Measurements from ENCODE around the gene IGFN1.
"Not testable (repeated sequence)": the region's sequence is repeated elsewhere in the genome, so short reads cannot be mapped to it uniquely, and the experiment has no call there.

Gene IGFN1

DNA sequence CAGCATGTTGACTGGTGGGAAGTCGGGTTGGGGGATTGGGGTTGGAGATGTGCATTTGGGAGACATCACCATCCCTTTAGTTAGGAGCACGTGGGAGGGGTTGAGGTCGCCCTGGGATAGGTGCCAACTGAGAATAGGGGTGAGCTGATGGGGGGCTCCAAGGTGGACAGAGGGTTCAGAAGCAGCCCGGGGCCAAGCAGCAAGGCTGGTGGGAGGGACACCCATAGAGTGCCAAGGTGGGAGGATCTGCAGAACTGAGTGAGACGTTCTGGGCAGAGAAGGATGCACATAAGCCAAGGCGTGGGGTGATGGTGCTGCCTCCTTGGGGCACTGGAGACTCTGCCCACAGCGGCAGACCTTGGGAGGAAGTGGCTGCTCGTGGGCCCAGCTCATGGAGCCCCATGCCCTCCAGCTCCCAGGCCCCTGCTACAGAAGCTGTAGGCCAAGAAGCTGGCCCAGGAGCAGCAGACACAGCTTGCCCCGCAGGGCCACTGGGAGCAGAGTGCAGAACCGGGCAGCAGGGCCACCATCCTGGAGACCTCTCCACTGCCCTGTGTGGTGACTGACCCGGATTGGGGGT, 61.3 kb downstream of the IGFN1 start:
- H4K20me1 ChIP-seq = no peaks in the 10 kb centered on the region
- H3K9ac ChIP-seq = no peak overlapping the region
- H3K27ac ChIP-seq = no peak overlapping the region; the same call in 1 of the 2 replicates
- H3K4me3 ChIP-seq = no peak overlapping the region
- no peaks in the 10 kb centered on the region for H3K27me3 ChIP-seq
- H3K4me2 ChIP-seq = no peak overlapping the region
- peaks cover 9% of the 10 kb centered on the region for H3K4me1 ChIP-seq
- H3K9me3 ChIP-seq = no peaks in the 10 kb centered on the region
- no peak for TF ChIP-seq Cebpa-rat (IDR thresholded peaks at IDR 0.05)
- no peaks in the 10 kb centered on the region for H3K36me3 ChIP-seq

DNA sequence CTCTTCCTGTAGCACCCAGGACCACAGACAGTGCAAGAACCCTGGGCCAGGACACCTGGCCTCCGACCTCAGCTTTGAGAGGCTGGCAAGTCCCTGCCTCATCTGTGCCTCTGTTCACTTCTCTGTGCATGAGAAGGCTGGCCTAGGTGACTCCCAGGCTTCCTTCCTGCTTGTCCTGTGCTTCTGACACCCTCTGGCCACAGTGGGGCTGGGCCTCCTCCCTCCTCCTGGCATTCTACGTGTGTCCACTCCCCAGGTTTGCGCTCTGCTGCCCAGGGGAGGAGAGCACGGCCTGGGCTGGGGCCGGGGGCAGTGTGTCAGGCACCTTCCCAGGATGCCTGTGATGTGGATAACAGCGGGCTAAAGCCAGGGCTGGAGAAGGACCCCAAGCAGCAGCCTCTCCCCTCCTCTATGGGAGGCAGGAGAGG, 62.3 kb downstream of the IGFN1 start:
- H3K9me3 ChIP-seq = no peaks in the 10 kb centered on the region
- no peaks in the 10 kb centered on the region for H3K27me3 ChIP-seq
- no peak for TF ChIP-seq Cebpa-rat (IDR thresholded peaks at IDR 0.05)
- no peaks in the 10 kb centered on the region for H3K36me3 ChIP-seq
- H4K20me1 ChIP-seq = no peaks in the 10 kb centered on the region
- no peak overlapping the region for H3K4me3 ChIP-seq
- H3K4me1 ChIP-seq = peaks cover 9% of the 10 kb centered on the region
- no peak overlapping the region for H3K9ac ChIP-seq
- no peak overlapping the region for H3K4me2 ChIP-seq
- peak overlapping the region; percentile 3; the same call in 1 of the 2 replicates for H3K27ac ChIP-seq

DNA sequence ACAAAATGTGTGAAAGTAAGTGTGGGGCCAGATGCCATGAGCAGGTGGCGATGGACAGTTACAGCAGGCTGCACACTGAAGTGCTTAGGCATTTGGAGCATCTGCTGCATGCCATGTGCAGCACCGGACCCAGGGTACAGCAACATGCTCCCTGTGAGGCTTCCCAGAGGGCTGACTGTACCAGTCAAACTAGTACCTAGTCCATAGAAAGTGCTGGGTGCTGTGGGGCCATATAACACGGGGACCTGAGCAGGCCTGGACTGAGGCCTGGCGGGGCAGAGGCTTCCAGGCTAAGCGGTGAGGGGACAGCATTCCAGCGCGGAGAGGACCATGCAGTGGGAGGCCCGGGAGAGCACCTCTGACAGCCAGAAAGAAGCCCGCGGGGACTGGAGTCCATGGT, 62.8 kb downstream of the IGFN1 start:
- no peaks in the 10 kb centered on the region for H3K9me3 ChIP-seq
- H4K20me1 ChIP-seq = no peaks in the 10 kb centered on the region
- H3K36me3 ChIP-seq = no peaks in the 10 kb centered on the region
- no peak overlapping the region for H3K4me2 ChIP-seq
- H3K9ac ChIP-seq = no peak overlapping the region
- no peaks in the 10 kb centered on the region for H3K27me3 ChIP-seq
- no peak for TF ChIP-seq Cebpa-rat (IDR thresholded peaks at IDR 0.05)
- H3K27ac ChIP-seq = peak overlapping the region; percentile 3; the same call in 1 of the 2 replicates
- no peak overlapping the region for H3K4me3 ChIP-seq
- H3K4me1 ChIP-seq = peaks cover 9% of the 10 kb centered on the region

DNA sequence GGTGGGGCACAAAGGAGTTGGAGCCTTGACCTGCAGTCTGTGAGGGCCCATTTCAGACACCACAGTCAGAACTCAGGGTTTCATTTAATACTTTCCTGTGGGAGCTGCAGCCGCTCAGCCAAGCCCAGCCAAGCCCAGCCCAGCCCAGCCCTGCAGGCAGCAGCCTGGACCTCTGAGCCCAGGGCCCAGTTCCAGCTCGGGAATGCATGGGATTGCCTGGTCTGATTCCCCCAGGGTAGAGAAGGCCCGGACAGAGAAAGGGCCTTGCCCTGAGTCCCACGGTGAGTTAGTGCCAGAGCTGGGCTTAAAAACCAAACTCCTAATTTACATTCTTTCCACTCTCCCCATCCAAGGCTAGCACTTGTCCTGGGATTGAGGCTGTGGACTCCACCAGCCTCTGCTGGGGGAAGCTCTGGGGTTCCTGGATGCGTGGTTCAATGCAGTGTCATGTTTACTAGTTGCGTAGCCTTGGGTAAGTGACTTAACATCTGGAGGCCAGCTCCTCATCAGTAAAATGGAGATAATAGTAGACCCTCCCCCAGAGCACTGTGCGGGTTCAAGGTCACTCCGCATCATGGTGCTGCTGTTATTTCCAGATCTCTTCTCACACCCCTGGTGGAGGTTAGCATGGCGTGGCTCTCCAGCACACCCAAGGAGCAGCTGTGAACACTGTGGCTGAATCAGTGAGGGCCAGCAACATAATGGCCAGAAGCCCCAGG, 63.4 kb downstream of the IGFN1 start:
- Histone ChIP-seq H4K20me1 (no peaks in the 10 kb centered on the region), H3K4me3 (no peak overlapping the region), H3K27me3 (no peaks in the 10 kb centered on the region), H3K27ac (0 out of 2 replicates have a peak overlapping the region, but pooled peaks have one; percentile 3), H3K4me2 (0 out of 2 replicates have a peak overlapping the region, but pooled peaks have one; percentile 32), H3K36me3 (no peaks in the 10 kb centered on the region), H3K4me1 (peaks cover 9% of the 10 kb centered on the region), H3K9me3 (no peaks in the 10 kb centered on the region), H3K9ac (no peak overlapping the region)
- no peak for TF ChIP-seq Cebpa-rat (IDR thresholded peaks at IDR 0.05)

DNA sequence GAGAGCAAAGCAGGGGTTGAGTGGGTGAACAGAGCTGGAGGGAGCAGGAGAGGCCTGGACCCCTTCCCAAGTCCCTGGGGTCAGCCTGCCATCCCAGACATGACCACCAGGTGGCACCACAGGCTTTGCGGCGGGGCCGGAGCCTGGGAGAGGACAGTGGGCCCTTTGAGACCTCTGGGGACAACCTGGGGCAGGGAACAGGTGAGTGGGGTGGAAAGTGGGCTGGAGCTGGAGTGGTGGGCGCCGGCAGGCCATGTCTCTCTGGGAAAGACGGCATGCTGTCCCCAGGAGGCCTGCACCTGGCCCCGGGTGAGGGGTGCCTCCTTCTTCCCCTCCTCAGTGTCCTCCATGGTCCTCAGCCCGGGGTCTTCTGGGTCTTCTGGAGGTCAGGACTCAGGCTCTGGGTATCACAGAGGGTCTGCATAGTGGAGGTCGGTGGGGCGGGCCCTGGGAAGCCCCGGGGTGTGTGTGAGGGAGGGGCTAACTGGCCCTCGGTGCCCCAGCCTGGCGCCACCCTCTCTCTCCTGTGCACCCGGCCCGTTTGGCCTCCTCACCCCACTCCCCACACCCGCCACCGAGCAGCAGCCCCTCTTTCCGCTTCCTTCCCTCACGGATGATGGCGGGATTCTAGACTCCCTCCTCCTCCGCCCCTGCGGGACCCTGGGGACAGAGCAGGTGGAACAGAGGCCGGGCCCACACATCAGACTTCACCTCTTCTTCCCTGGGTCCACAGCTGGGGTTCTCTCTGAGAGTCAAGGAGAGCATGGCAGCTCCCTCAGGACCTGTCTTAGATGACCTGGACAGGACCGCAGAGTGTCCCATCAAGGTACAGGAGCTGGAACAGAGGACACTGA, 64.2 kb downstream of the IGFN1 start:
- no peak for TF ChIP-seq Cebpa-rat (IDR thresholded peaks at IDR 0.05)
- Histone ChIP-seq H3K4me2 (peak overlapping the region; percentile 32; the same call in 1 of the 2 replicates), H3K36me3 (no peaks in the 10 kb centered on the region), H3K4me3 (no peak overlapping the region), H3K4me1 (peaks cover 9% of the 10 kb centered on the region), H4K20me1 (no peaks in the 10 kb centered on the region), H3K9ac (no peak overlapping the region), H3K27me3 (peaks cover 4% of the 10 kb centered on the region), H3K9me3 (no peaks in the 10 kb centered on the region), H3K27ac (0 out of 2 replicates have a peak overlapping the region, but pooled peaks have one; percentile 41)

DNA sequence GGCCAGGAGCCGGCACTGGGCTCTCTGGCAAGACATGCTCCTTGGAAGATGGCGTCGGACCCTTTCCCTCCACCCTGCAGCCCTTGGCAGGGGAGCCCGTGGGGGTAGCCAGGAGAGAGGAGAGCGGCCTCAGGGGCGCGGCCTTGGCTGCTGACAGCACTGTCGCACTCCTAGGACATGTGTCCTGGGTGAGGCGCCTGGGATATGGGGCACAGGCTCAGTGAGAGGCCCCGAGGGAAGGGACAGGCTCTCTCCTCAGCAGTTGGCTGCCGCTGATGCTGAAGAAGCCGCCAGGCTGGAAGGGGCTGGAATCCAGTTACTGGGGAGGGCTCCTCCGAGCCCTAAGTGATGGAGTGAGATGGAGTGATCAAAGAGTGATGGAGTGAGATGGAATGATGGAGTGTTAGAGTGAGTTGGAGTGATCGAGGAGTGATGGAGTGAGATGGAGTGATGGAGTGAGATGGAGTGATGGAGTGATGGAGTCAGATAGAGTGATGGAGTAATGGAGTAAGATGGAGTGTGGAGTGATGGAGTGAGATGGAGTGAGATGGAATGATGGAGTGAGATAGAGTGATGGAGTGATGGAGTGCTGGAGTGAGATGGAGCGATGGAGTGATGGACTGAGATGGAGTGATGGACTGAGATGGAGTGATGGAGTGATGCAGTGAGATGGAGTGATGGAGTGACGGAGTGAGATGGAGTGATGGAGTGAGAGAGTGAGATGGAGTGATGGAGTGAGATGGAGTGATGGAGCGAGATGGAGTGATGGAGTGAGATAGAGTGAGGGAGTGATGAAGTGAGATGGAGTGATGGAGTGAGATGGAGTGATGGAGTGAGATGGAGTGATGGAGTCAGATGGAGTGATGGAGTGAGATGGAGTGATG, 65.1 kb downstream of the IGFN1 start:
- H3K4me1 ChIP-seq = peaks cover 9% of the 10 kb centered on the region
- H3K27me3 ChIP-seq = peaks cover 7% of the 10 kb centered on the region
- no peak overlapping the region for H3K4me3 ChIP-seq
- no peak overlapping the region for H3K27ac ChIP-seq
- no peaks in the 10 kb centered on the region for H3K36me3 ChIP-seq
- no peaks in the 10 kb centered on the region for H4K20me1 ChIP-seq
- H3K9me3 ChIP-seq = no peaks in the 10 kb centered on the region
- no peak overlapping the region; the same call in 1 of the 2 replicates for H3K4me2 ChIP-seq
- no peak overlapping the region for H3K9ac ChIP-seq
- no peak for TF ChIP-seq Cebpa-rat (IDR thresholded peaks at IDR 0.05)

DNA sequence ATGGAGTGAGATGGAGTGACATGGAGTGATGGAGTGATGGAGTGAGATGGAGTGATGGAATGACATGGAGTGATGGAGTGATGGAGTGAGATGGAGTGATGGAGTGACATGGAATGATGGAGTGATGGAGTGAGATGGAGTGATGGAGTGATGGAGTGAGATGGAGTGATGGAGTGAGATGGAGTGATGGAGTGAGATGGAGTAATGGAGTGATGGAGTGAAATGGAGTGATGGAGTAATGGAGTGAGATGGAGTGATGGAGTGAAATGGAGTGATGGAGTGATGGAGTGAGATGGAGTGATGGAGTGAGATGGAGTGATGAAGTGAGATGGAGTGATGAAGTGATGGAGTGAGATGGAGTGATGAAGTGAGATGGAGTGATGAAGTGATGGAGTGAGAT, 67.5 kb downstream of the IGFN1 start:
- H3K9me3 ChIP-seq, H3K4me1 ChIP-seq, H3K9ac ChIP-seq, H3K4me2 ChIP-seq, H3K27ac ChIP-seq, H3K4me3 ChIP-seq, H3K27me3 ChIP-seq, H4K20me1 ChIP-seq, H3K36me3 ChIP-seq: not testable (repeated sequence)

DNA sequence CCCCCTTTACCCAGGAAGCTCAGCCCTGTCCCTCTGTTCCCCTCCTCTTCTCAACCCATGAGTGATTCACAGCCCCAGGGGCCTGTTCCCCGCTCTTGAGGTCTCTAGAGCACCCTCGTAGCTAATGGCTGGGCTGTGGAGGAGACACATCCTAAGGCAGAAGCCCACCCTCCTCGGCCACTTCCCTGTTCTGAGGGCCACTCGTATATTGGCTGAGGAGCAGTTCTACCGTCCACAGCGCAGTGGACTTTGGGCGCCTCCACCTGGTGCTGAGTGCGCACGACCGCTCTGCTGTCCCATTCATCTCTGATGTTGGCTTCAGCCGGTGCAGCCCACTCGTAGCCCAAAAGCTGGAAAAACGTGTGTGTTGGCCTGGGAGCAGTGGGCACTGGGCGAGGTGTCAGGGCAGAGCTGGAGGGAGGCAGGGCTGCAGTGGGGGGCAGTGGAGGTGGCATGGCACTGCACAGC, 68.2 kb downstream of the IGFN1 start:
- Histone ChIP-seq H3K9ac (no peak overlapping the region), H4K20me1 (no peaks in the 10 kb centered on the region), H3K27ac (no peak overlapping the region), H3K4me1 (peaks cover 9% of the 10 kb centered on the region), H3K4me2 (no peak overlapping the region), H3K36me3 (no peaks in the 10 kb centered on the region), H3K9me3 (no peaks in the 10 kb centered on the region), H3K4me3 (no peak overlapping the region), H3K27me3 (peaks cover 7% of the 10 kb centered on the region)
- TF ChIP-seq Cebpa-rat (IDR thresholded peaks at IDR 0.05) = no peak

Measured in BLaER1 (cell line).